Lung microvascular endothelial cell (primary cell): ENCODE data around the gene MYOCD. TPM values are rescaled to one million over a fixed set of nuclear protein-coding genes. Genes with fewer than 3 reads are reported as not detected.
"Not testable (repeated sequence)": the region's sequence is repeated elsewhere in the genome, so short reads cannot be mapped to it uniquely, and the experiment has no call there.

Experiments used
- DNase-seq, 2 donors: peaks; one replicate each; pipeline versions ENCODE4 v3.0.0 to v3.0.0-alpha.2; 2010; ENCODE audit warnings: low read depth in 2 of 2
- total RNA-seq: library from RNA; depleted of rRNA; stranded (reverse); fragments of >200 nt; gene quantifications from 2 replicates; pipeline ENCODE4 v1.2.1, GENCODE V29; 2014

The MYOCD gene
- 0.40 TPM in 1 of 2 replicates, not detected in the other for total RNA-seq

- peak in 1 of 2 donors; percentile 9 for DNase-seq
Observed at GRCh38 chr17:12665263-12666210, at the start of gene MYOCD. MYOCD (plus strand) TSS chr17:12665890; CDS start chr17:12666189, 299 bp downstream.

GRCh38 chr17:12616161-12616560 lies 49.5 kb upstream of the MYOCD start:
- DNase-seq: no peak

- DNase-seq: no peak
Observed at GRCh38 chr17:12618557-12618956, 47.1 kb upstream of the MYOCD start.

GRCh38 chr17:12619459-12620199 lies 46.1 kb upstream of the MYOCD start:
- DNase-seq: no peak

- peak in 1 of 2 donors; percentile 7 for DNase-seq
Observed at GRCh38 chr17:12620200-12620720, 45.4 kb upstream of the MYOCD start.

- DNase-seq: no peak
Observed at GRCh38 chr17:12622726-12623125, 43.0 kb upstream of the MYOCD start.

GRCh38 chr17:12623220-12623848 lies 42.4 kb upstream of the MYOCD start:
- DNase-seq: no peak

- no peak for DNase-seq
Observed at GRCh38 chr17:12624211-12624610, 41.5 kb upstream of the MYOCD start.

- DNase-seq: no peak
Observed at GRCh38 chr17:12625092-12625491, 40.6 kb upstream of the MYOCD start.

GRCh38 chr17:12627177-12627629 lies 38.5 kb upstream of the MYOCD start:
- DNase-seq: peak in 1 of 2 donors; percentile 38

GRCh38 chr17:12627781-12628451 lies 37.8 kb upstream of the MYOCD start:
- DNase-seq: peak in 1 of 2 donors; percentile 24

GRCh38 chr17:12631076-12631475 lies 34.6 kb upstream of the MYOCD start:
- no peak for DNase-seq

GRCh38 chr17:12632785-12633184 lies 32.9 kb upstream of the MYOCD start:
- no peak for DNase-seq

- no peak for DNase-seq
Observed at GRCh38 chr17:12634789-12635414, 30.8 kb upstream of the MYOCD start.

- not testable (repeated sequence) for DNase-seq
Observed at GRCh38 chr17:12635996-12636395, 29.7 kb upstream of the MYOCD start.

- no peak for DNase-seq
Observed at GRCh38 chr17:12637015-12637414, 28.7 kb upstream of the MYOCD start.

- no peak for DNase-seq
Observed at GRCh38 chr17:12637745-12638651, 27.7 kb upstream of the MYOCD start.

GRCh38 chr17:12640364-12640763 lies 25.3 kb upstream of the MYOCD start:
- no peak for DNase-seq

GRCh38 chr17:12641084-12641483 lies 24.6 kb upstream of the MYOCD start:
- DNase-seq: no peak
